Stimulated activated CD8-positive, alpha-beta memory T cell treated with anti-CD3 and anti-CD28 coated beads, Interleukin-2, amount 100 ng/mL, for 1 hour (primary cell): ENCODE measurements around the gene SLC16A8.
"Not testable (repeated sequence)": the region's sequence is repeated elsewhere in the genome, so short reads cannot be mapped to it uniquely, and the experiment has no call there.

ENCODE experiments used
- DNase-seq, 2 donors: peaks; one replicate each; pipeline ENCODE4 v3.0.0-alpha.2; 2020; ENCODE audit warnings: low read depth in 2 of 2

The SLC16A8 gene, protein sequence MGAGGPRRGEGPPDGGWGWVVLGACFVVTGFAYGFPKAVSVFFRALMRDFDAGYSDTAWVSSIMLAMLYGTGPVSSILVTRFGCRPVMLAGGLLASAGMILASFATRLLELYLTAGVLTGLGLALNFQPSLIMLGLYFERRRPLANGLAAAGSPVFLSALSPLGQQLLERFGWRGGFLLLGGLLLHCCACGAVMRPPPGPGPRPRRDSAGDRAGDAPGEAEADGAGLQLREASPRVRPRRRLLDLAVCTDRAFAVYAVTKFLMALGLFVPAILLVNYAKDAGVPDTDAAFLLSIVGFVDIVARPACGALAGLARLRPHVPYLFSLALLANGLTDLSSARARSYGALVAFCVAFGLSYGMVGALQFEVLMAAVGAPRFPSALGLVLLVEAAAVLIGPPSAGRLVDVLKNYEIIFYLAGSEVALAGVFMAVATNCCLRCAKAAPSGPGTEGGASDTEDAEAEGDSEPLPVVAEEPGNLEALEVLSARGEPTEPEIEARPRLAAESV

GRCh38 chr22:38083931-38084631, at the start of gene SLC16A8:
TSS of gene SLC16A8 (minus strand) at chr22:38084184. CDS start at chr22:38082873, 1,311 bp downstream.
- DNase-seq, result no peak

DNA sequence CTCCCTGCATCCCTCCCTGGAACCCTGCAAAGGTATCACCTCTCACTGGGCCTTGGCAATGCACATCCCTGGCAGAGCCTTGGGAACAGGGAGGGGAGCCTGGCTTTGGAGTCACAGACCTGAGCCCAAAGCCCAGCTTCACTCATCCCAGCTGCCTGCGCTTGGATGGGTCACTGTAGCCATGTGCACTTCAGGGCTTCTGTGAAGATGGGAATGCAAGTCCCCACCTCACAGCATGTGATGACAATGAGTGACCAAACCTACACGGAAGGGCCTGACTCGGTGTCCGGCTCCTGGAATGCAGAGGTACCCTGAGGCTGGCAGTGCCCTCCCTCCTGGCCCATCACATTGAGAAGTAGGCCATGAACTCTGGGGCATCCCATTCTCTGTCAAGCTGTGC, 49.3 kb upstream of the SLC16A8 start:
- no peak for DNase-seq

DNA sequence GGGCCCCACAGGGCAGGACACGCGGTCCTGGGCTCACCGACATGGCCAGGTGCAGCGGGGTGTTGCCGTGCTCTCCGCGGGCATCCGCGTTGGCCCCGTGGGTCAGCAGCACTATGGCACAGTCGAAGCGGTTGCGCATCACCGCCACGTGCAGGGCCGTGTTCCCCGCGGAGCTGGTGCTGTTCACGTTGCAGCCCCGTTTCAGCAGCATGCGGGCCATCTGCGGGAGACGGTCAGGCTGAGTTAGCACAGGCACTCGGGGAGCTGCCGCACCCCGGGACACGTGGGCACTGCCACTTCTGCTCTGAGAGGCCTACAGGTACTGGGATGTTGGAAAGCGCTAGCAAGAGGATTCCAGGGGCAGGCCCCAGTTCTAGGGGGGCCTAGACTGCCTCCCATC, 48.8 kb upstream of the SLC16A8 start:
- no peak for DNase-seq

DNA sequence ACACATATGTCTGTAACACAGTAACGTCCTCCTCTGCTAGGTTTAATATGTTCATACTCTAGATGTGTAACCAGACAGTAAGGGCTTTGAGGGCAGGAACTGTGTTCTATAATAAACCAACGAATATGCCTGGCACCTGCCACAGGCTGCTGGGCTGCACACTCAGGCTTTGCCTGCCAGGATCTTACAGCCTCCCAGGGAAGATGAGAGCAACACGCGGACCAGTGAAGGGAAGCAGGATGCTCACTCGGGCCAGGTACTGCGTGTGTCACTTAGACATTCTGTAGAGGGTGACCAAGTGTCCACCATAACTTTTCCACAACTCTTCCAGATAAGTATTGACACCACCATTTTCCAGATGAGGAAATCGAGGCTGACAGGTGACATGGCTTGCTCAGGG, 48.2 kb upstream of the SLC16A8 start:
- DNase-seq, result no peak

- DNase-seq, result no peak
Measured at GRCh38 chr22:38131399-38131798, 47.4 kb upstream of the SLC16A8 start.

DNA sequence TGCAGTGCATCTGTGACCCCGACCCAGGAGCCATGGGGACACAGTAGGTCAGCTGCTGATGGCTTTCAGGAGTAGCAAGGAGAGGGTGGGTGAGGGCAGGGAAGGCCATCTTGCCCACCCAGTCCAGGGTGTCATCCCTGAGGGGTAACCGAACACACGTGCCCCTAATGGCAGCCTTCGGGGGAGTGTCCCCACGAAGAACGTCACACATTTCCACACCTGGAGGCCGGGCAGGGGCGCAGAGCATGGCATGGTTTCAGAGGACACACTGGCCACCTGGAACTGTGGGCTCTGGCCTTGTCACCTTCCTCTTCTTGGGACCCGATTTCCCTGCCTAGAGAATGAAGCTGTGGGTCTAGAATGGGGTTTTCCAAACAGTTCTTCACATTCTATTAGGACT, 45.9 kb upstream of the SLC16A8 start:
- DNase-seq, result no peak

DNA sequence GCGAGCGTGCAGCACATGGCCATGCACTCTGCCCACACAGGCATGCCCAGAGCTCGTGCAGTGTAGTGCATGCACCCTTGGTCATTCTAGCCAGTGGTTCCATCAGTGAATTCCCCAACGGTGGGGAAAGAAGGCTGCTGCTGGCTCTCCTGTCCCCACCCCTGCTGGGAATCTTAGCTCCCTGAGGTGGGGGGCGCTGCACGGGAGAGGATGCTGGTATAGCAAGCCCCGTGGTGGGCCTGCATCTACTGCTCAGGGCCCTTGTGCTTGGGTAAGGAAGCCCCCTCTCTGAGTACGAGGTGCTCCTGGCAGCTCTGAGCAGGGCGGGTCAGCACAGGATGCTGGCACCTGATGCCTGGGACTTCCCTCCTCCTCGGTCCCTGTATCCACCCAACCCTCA, 45.0 kb upstream of the SLC16A8 start:
- DNase-seq, result no peak

- DNase-seq, result no peak
Measured at GRCh38 chr22:38127869-38128268, 43.9 kb upstream of the SLC16A8 start.

- DNase-seq, result no peak
Measured at GRCh38 chr22:38126928-38127668, 43.1 kb upstream of the SLC16A8 start.

DNA sequence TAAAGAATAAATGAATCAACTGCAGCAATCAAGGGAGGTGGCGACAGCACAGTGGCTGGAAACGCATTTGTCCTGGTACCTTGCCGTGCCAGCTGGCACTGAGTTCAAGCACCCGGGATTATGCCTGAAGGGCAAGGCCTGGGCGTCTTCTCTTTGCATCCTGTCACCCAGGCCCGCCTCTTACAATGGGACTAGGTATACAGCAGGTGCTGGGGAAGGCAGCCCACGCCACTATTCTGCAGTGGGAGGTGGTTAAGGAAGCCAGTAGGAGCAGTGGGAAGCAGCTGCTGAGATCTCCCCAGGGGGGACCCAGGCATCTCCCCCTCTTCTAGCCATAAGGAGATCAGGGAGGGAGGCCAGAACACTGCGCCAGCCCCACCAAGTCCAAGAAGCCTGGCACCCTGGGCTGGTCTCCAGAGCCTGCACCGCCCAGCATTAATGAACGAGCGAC, 41.8 kb upstream of the SLC16A8 start:
- DNase-seq, result no peak

DNA sequence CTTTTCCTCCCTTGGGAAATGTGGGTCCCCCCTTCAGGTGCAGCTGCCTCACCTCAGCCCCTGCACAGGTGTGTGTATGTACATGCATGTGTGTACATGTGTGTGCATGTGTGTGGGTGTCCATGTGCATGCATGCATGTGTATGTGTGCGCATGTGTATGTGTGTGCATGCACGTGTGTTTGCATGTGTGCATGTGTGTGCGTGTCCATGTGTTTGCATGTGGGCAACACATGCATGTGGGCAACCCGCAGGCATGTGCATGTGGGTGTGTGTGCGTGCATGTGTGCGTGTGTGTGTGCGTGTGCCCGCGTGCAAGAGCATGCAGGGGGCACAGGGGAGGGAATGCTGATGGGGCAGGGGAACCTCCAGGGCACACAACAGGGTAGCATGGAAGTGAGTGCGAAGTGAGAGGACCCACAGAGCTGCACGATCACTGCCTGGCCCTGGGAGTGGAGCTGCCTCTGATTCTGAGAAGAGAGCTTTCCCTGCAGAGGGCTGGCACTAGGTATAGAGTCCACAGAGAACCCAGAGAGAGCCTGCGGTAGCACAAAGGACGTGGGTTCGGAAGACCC, 41.1 kb upstream of the SLC16A8 start:
- DNase-seq, result no peak

GRCh38 chr22:38124236-38124974, 40.4 kb upstream of the SLC16A8 start:
- no peak for DNase-seq

GRCh38 chr22:38122616-38123015, 38.6 kb upstream of the SLC16A8 start:
- DNase-seq, result no peak

GRCh38 chr22:38120359-38121110, 36.6 kb upstream of the SLC16A8 start:
- DNase-seq, result no peak

DNA sequence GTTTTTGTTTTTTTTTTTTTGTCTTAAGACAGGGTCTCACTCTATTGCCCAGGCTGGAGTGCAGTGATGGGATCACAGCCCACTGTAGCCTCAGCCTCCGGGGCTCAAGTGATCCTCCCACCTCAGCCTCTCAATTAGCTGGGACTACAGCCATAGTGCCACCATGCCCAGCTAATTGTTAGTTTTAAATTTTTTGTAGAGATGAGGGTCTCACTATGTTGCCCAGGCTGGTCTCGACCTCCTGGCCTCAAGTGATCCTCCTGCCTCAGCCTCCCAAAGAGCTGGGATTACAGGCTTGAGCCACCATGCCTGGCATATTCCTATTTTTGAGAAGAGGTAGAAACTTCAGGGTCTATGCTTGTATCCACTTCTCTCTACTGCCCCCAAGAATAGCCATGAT, 34.8 kb upstream of the SLC16A8 start:
- DNase-seq, result not testable (repeated sequence)

DNA sequence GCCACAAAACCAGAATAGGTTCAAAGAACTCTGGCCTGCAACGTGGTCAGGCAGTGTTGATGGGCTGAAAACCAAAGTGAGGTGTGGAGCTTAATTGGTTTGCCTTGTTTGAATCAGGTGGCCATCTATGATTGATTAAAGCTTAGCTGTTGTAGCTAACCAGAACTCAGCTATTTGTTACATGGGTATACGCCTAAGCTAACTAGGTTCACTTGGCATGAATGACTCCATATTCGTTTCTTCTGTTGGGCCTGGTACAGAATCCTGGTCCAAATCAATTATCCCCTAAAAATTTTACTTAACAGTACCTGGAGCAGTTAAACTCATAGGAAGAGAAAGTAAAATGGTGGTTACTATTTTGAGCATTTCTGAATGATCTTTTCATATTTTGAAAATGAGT, 34.2 kb upstream of the SLC16A8 start:
- DNase-seq, result no peak

GRCh38 chr22:38117556-38117955, 33.6 kb upstream of the SLC16A8 start:
- DNase-seq, result not testable (repeated sequence)

GRCh38 chr22:38115423-38116205, 31.6 kb upstream of the SLC16A8 start:
- no peak for DNase-seq
